ENCODE measurements around the gene PYGB. TPM values are rescaled to one million over a fixed set of nuclear protein-coding genes. Genes with fewer than 3 reads are reported as not detected.
A peak's percentile ranks its signal among the peaks of the same experiment; 100 is the strongest.

Gene PYGB
- total RNA-seq, 2 donors from 2014 or later, result 211 to 295 TPM

GRCh38 chr20:25280574-25281535, 33.0 kb downstream of the PYGB start:
- Histone ChIP-seq H3K9me3 (no peaks in the 10 kb centered on the region), H3K36me3 (peaks cover 47% of the 10 kb centered on the region), H3K9ac (ENCODE audit: low read depth in 2 of 2, low read length in 2 of 2) (no peak overlapping the region), H3K4me1 (no peaks in the 10 kb centered on the region), H3K27ac (no peak overlapping the region), H3K27me3 (no peaks in the 10 kb centered on the region), H3K4me3 (no peak overlapping the region)
- TF ChIP-seq, protein P1, sequence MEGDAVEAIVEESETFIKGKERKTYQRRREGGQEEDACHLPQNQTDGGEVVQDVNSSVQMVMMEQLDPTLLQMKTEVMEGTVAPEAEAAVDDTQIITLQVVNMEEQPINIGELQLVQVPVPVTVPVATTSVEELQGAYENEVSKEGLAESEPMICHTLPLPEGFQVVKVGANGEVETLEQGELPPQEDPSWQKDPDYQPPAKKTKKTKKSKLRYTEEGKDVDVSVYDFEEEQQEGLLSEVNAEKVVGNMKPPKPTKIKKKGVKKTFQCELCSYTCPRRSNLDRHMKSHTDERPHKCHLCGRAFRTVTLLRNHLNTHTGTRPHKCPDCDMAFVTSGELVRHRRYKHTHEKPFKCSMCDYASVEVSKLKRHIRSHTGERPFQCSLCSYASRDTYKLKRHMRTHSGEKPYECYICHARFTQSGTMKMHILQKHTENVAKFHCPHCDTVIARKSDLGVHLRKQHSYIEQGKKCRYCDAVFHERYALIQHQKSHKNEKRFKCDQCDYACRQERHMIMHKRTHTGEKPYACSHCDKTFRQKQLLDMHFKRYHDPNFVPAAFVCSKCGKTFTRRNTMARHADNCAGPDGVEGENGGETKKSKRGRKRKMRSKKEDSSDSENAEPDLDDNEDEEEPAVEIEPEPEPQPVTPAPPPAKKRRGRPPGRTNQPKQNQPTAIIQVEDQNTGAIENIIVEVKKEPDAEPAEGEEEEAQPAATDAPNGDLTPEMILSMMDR (IDR thresholded peaks at IDR 0.05), result no peak
- DNase-seq, result no peak
- intact Hi-C loops (cut with DNase I), result no loop called here

- H3K9me3 ChIP-seq, result no peaks in the 10 kb centered on the region
- H3K27ac ChIP-seq, result no peak overlapping the region
- TF ChIP-seq, protein P1 (IDR thresholded peaks at IDR 0.05), result no peak
- DNase-seq, result no peak
- intact Hi-C loops (cut with DNase I), result no loop called here
- H3K36me3 ChIP-seq, result peaks cover 45% of the 10 kb centered on the region
- H3K4me1 ChIP-seq, result no peaks in the 10 kb centered on the region
- H3K27me3 ChIP-seq, result no peaks in the 10 kb centered on the region
- no peak overlapping the region for H3K9ac ChIP-seq (ENCODE audit: low read depth in 2 of 2, low read length in 2 of 2)
- H3K4me3 ChIP-seq, result no peak overlapping the region
These were observed 33.7 kb downstream of the PYGB start for GRCh38 chr20:25281541-25281991.

- intact Hi-C loops (cut with DNase I), result no loop called here
- TF ChIP-seq, protein P1 (IDR thresholded peaks at IDR 0.05), result no peak
- Histone ChIP-seq H3K36me3 (peaks cover 46% of the 10 kb centered on the region), H3K27me3 (no peaks in the 10 kb centered on the region), H3K4me3 (no peak overlapping the region), H3K27ac (no peak overlapping the region), H3K4me1 (no peaks in the 10 kb centered on the region), H3K9ac (ENCODE audit: low read depth in 2 of 2, low read length in 2 of 2) (peak overlapping the region in 1 of 2 donors; percentile 17), H3K9me3 (no peaks in the 10 kb centered on the region)
- DNase-seq, result no peak
These were observed 34.3 kb downstream of the PYGB start for GRCh38 chr20:25282034-25282781.

DNA sequence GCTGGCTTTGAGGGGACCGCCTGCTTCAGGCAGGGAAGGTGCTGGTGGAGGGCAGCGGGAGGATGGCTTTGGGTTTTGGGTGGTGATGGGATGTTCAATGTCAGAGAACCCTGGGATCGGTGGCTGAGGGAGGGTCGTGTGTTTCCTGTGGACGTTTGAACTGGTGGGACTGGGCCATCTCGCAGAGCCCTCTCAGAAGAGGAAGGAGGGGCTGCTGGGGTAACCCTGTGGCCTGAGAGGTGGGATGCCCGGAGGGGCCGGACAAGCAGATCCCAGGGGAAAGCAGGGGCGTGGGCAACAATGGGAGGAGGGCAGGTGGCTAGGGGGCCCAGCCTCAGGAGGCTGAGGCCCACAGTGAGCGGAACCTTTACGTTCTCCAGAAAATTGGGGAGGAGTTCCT, 34.9 kb downstream of the PYGB start:
- intact Hi-C loops (cut with DNase I), result no loop called here
- H3K27ac ChIP-seq, result no peak overlapping the region

More for the DNA sequence above, 34.9 kb downstream of the PYGB start:
- no peak for DNase-seq
- TF ChIP-seq, protein P1 (IDR thresholded peaks at IDR 0.05), result no peak
- no peaks in the 10 kb centered on the region for H3K27me3 ChIP-seq
- no peaks in the 10 kb centered on the region for H3K9me3 ChIP-seq
- no peak overlapping the region for H3K9ac ChIP-seq (ENCODE audit: low read depth in 2 of 2, low read length in 2 of 2)
- H3K4me1 ChIP-seq, result no peaks in the 10 kb centered on the region
- H3K4me3 ChIP-seq, result no peak overlapping the region
- peaks cover 45% of the 10 kb centered on the region for H3K36me3 ChIP-seq
